ENCODE measurements around the gene TADA3.

TADA3 gene

GRCh38 chr3:9739181-9739580, 53.1 kb downstream of the TADA3 start:
- TF ChIP-seq TAF1 (IDR thresholded peaks at IDR 0.05; ENCODE audit: borderline replicate concordance, insufficient read depth, low read length) (no peak), POLR2AphosphoS5 (IDR thresholded peaks at IDR 0.05; ENCODE audit: low read depth, low read length) (no peak), SIN3A (IDR thresholded peaks at IDR 0.05; ENCODE audit: borderline replicate concordance, insufficient read depth, low read length) (no peak), FOXP2 (optimal IDR thresholded peaks at IDR 0.05; ENCODE audit: borderline replicate concordance, extremely low read depth, extremely low read length, insufficient read depth) (no peak), REST (IDR thresholded peaks at IDR 0.05; ENCODE audit: insufficient read depth in 1 of 2, low read depth in 2 of 2, low read length in 2 of 2) (no peak)

- TF ChIP-seq POLR2AphosphoS5 (IDR thresholded peaks at IDR 0.05; ENCODE audit: low read depth, low read length) (no peak), FOXP2 (optimal IDR thresholded peaks at IDR 0.05; ENCODE audit: borderline replicate concordance, extremely low read depth, extremely low read length, insufficient read depth) (no peak), REST (IDR thresholded peaks at IDR 0.05; ENCODE audit: insufficient read depth in 1 of 2, low read depth in 2 of 2, low read length in 2 of 2) (no peak), SIN3A (IDR thresholded peaks at IDR 0.05; ENCODE audit: borderline replicate concordance, insufficient read depth, low read length) (no peak), TAF1 (IDR thresholded peaks at IDR 0.05; ENCODE audit: borderline replicate concordance, insufficient read depth, low read length) (no peak)
Measured at GRCh38 chr3:9736831-9737230, 55.4 kb downstream of the TADA3 start.

GRCh38 chr3:9732740-9733115, 59.5 kb downstream of the TADA3 start:
- TF ChIP-seq FOXP2 (optimal IDR thresholded peaks at IDR 0.05; ENCODE audit: borderline replicate concordance, extremely low read depth, extremely low read length, insufficient read depth): no peak
- no peak for TF ChIP-seq POLR2AphosphoS5 (IDR thresholded peaks at IDR 0.05; ENCODE audit: low read depth, low read length)
- no peak for TF ChIP-seq SIN3A (IDR thresholded peaks at IDR 0.05; ENCODE audit: borderline replicate concordance, insufficient read depth, low read length)
- no peak for TF ChIP-seq TAF1 (IDR thresholded peaks at IDR 0.05; ENCODE audit: borderline replicate concordance, insufficient read depth, low read length)
- no peak for TF ChIP-seq REST (IDR thresholded peaks at IDR 0.05; ENCODE audit: insufficient read depth in 1 of 2, low read depth in 2 of 2, low read length in 2 of 2)

GRCh38 chr3:9732080-9732739, 60.1 kb downstream of the TADA3 start:
- no peak for TF ChIP-seq POLR2AphosphoS5 (IDR thresholded peaks at IDR 0.05; ENCODE audit: low read depth, low read length)
- TF ChIP-seq REST (IDR thresholded peaks at IDR 0.05; ENCODE audit: insufficient read depth in 1 of 2, low read depth in 2 of 2, low read length in 2 of 2): no peak
- no peak for TF ChIP-seq SIN3A (IDR thresholded peaks at IDR 0.05; ENCODE audit: borderline replicate concordance, insufficient read depth, low read length)
- no peak for TF ChIP-seq FOXP2 (optimal IDR thresholded peaks at IDR 0.05; ENCODE audit: borderline replicate concordance, extremely low read depth, extremely low read length, insufficient read depth)
- no peak for TF ChIP-seq TAF1 (IDR thresholded peaks at IDR 0.05; ENCODE audit: borderline replicate concordance, insufficient read depth, low read length)

Measured in PFSK-1 (cell line).